NCI-H2029 (cell line): Measurements from ENCODE around the gene NUP210L.

ENCODE experiments used
- DNase-seq: peaks from one replicate; lab custom pipeline; 2025; lab: John Stamatoyannopoulos, UW

NUP210L gene

GRCh38 chr1:153963850-153964331 is 191.0 kb downstream of the NUP210L start:
- no peak for DNase-seq

DNA sequence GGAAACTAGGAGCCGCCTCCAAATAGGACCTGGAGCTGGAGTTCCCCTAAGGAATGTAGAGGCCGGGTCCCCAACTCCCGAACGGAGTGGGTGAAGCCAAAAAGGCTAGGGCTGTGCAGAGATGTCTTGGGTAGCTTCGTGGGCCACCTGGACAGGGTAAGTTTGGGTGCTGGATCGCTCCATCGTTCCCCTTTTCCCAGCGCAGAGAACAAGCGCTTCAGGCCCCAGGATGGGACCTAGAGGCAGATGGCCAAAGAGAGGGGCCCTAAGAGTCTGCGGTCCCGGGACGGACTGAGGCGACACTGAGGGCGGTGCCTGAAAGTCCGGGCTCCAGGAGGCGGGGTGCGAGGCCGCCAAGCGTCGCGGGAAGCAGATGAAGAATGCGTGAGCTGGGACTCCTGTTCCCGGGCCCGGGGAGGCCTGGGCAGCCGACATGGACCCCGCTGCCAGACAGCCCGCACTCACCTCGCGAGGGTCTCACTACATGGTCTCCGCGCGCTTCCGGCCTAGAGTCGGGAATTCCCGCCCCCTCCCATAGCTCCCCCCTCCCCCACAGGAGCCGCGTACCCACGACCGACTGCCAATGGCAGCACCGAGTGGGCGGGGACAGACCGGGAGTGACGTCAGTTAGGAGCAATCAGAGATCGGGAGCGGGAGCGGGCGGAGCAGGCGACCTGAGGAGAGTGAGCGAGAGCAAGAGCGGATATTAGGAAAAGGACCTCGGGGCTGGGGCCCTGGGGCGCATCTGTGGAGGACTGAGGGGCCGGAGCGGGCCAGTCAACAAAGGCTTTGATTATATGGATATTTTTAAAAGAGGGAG is 191.6 kb downstream of the NUP210L start, which contains the start of gene SLC39A1:
Gene SLC39A1, minus strand, starts transcription at position 508 of the 820 bp plus-strand sequence. CDS start 822 bp downstream, outside the sequence.
- peak; percentile 96 for DNase-seq

- DNase-seq, result no peak
Measured at GRCh38 chr1:153962088-153963029, 192.5 kb downstream of the NUP210L start.

DNA sequence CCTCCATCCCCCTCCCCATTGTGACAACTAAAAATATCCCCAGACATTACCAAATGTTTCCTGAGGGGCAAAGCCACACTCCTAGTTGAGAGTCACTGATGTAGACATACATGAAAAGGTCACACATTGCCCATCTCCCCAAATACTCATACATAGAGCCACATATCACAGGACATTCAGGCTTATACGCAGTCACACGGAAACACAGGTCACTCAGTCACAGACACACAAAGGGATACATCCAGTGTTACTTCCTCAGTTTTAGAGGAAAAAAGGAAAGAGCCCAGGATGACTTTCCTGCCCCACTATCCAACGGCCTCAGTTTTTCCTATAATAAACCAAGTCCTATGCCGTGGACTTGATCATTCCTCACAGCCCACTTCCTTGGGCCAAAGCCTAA is 193.5 kb downstream of the NUP210L start:
- DNase-seq, result no peak

DNA sequence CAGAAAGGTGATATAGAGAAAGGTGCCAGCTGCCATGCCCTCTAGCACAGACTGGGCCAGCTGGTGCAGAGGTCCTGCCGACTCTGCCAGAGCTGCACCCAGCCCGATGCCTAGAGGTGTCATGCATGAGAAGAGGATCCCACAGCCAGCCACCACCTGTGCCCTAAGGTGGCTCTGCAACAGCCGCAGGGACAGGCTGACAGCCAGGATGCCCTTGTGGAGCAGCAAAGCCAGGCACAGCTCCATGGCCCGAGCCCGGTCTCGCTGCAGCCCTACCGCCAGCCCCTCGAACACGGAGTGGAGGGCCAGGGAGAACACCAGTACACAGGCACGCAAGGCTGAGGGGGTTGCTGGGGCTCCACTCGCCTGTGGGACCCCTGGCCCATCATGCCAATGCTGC is 194.7 kb downstream of the NUP210L start:
- no peak for DNase-seq

DNA sequence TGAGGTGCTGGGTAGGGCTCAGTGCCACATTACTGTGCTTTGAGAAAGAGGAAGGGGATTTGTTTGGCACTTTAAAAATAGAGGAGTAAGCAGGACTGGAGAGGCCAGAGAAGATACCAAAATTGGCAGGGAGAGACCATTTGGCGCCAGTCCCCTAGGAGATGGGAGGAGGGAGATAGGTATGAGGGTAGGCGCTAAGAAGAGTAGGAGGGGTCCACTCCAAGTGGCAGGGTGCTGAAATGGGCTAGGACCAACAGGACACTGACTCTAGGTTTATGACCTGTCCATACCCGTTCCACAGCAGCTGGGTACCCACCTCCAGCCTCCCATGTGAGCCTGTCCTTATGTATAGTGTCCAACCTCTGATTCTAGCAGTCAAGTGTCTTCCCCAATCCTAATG is 195.4 kb downstream of the NUP210L start:
- no peak for DNase-seq

GRCh38 chr1:153958961-153959260 is 196.0 kb downstream of the NUP210L start:
- no peak for DNase-seq

- peak; percentile 97 for DNase-seq
Measured at GRCh38 chr1:153958111-153958960, 196.5 kb downstream of the NUP210L start, which contains the start of gene CRTC2. TSS of gene CRTC2 (minus strand) at chr1:153958612. CDS start at chr1:153958497, 115 bp downstream.

DNA sequence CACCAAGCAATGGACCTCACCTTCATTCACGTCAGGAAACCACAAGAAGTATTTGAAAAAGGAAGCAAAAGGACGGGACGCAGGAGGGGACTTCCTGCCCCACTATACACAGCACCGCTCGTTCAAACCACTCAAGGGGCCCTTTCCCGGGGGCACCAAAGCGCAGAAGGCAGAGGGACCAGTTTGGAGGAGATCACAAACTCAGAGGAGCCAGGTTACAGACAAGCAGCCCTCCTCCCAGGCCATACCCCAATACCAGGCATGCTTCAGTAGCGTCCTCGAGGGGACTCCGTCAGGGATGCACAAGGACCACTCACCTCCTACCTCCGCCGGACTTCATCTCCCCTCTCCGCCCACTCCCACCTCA is 197.1 kb downstream of the NUP210L start:
- no peak for DNase-seq

DNA sequence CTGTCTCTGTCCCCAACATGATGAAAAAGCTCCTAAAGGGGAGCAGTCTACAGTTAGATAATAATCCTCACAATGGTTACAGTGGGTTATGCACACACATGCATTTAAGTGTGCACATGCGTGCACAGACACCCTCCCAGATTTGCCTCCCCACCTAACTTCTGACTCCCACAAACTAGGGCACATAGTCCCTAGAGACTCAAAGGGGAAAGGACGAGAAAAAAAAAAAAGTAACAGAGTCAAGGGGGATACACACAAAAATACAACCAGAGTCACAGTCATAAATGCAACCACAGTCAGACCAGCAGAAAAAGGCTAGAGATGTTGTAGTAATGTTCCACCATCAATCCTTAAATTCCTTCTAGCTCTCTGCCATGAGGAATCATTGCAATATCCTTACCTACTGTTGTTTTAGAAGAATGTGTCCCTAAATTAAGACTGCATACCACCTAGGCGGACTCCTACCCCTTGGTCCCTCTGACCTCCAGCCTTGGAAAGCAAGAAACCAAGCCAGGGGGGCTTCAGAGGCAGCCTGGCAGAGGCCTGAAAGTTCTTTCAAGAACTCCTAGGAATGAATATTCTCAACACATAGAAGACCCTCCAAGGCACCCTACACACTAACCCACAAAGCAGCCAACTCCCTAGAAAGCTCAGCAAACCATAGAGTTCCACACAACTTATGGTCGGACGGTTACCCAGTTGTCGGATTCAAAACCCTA is 197.7 kb downstream of the NUP210L start:
- no peak for DNase-seq

DNA sequence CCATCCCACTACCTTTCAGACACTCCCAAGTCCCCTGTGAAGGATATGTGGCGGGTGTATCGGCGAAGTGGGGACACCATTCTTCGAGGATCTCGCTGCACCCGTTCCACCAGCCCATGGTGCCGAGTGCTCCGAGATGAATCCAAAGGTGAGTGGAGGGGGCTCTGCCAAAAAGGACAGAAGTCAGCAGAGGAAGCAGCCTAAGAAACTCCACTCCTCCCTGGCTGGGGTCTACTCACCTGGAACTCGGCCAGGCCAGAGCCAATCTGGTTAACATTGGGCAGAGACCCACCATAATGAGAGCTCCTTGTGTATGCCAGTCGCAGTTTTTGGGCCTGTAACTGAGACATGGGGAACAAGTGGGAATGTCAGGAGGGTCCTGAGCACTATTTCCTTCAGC is 200.0 kb downstream of the NUP210L start:
- no peak for DNase-seq

DNA sequence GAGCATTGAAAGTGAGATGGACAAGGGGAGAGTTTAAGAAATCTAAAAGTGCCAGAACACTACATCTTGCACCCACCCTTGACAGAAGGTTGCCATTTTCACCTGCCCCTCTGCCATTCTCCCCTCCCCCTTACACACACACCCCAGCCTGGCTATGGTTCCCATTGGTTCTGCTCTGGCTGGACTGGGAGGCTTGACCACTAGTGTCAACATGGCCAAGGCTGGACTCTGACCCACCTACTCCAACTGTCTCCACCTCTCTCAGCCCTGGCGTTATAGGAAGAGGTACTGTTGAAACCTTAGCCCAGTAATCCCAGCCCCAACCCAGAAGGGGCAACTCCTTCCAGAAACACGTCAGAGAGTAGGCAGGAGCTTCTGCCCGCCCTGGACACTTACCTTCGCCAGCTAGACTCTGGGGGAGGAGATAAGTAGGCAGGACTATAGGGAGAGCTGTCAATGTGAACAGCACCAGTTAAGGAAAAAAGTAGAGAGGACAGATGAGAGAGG is 201.0 kb downstream of the NUP210L start:
- no peak for DNase-seq

DNA sequence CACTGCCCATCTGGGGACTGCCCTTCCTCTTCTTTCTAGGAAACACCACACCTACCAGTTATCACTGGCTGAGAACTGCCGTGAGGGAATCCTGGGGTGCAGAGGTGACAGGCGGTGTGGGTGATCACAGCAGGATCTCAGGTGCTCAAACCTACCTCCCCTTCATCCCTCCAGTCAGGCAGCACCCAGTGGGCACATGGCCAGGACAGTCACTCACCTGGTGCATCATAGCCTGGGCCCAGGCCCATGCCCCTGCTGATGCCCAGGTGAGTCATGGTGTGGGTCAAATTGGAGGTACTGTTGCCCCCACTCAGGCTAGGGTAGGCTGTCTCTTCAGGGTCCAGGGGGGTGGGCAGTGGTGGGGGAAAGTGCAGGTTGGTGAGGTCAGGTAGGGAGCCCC is 203.1 kb downstream of the NUP210L start:
- DNase-seq, result no peak

- no peak for DNase-seq
Measured at GRCh38 chr1:153951183-153951582, 203.7 kb downstream of the NUP210L start.

DNA sequence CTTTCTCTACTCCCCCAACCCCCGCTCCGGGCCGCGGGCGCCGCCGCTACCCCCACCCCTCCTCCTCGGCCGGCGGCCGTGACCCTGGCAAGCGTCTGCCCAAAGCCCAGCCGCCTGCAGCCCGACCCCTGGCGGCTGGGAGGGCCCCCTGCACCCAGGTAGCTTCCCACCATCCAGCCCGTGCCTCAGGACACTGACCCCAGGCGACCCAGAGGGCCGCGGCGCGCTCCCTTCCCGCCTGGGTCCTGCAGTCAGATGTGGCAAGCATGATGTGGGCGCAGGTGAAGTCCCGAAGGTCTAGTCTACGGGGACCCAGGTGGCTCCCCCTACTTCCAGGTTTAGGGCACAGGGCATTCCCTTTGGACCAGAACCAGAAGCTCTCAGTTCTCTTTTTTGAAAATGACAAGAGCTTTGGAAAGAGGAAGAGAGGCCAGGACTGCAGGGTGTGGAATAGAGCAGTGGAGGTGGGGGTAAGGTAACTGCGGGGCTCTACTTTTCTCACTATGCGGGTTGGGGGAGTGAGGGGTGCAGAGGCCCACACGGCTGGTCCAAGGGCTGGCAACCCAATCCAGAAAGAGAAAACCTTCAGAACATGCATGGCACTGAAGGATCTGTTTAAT is 208.1 kb downstream of the NUP210L start, which contains the start of gene DENND4B:
Gene DENND4B, minus strand, starts transcription at position 97 of the 620 bp plus-strand sequence. CDS start 2,344 bp downstream, outside the sequence.
- DNase-seq, result peak; percentile 60

- DNase-seq, result peak; percentile 43
Measured at GRCh38 chr1:153945795-153946621, 208.9 kb downstream of the NUP210L start.

GRCh38 chr1:153945131-153945794 is 209.6 kb downstream of the NUP210L start:
- no peak for DNase-seq

DNA sequence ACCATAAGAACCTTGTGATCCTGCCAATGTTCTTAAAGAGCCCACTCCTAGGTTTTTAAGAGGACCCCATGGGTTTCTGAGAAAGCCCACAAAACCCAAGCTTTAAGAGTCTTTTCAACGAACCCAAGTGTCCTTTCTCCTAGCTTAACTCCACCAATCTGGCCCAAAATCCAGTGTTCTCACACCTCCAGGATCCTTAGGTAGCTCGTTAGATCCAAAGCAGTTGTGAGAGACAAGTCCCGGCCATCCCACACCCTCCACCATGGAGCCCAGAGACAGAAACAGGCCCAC is 210.1 kb downstream of the NUP210L start:
- no peak for DNase-seq
